Chondrocyte (in vitro differentiated cells): ENCODE measurements around the gene TFPI. TPM values are rescaled to one million over a fixed set of nuclear protein-coding genes. Genes with fewer than 3 reads are reported as not detected.
"Not testable (repeated sequence)": the region's sequence is repeated elsewhere in the genome, so short reads cannot be mapped to it uniquely, and the experiment has no call there.

Source experiments
- DNase-seq: peaks from one replicate; pipeline ENCODE4 v3.0.0; 2021; ENCODE audit warnings: mixed read lengths, low spot score
- H3K27ac Mint-ChIP-seq: one replicate; pipeline ENCODE4 v1.8.0; 2021; ENCODE audit warnings: mild to moderate bottlenecking, moderate library complexity, mixed read lengths; ENCODE audit not compliant: unreplicated experiment
- H3K27me3 Mint-ChIP-seq: 2 replicates; pipeline ENCODE4 v1.8.0; 2021; ENCODE audit warnings: low read depth, mixed read lengths
- H3K36me3 Mint-ChIP-seq: 2 replicates; pipeline ENCODE4 v1.8.0; 2021; ENCODE audit warnings: low read depth, mixed read lengths
- H3K4me1 Mint-ChIP-seq: 2 replicates; pipeline ENCODE4 v1.8.0; 2021; ENCODE audit warnings: low read depth, mild to moderate bottlenecking, mixed read lengths
- H3K4me3 Mint-ChIP-seq: one replicate; pipeline ENCODE4 v1.8.0; 2021; ENCODE audit warnings: mild to moderate bottlenecking, moderate library complexity, mixed read lengths; ENCODE audit not compliant: unreplicated experiment
- H3K9me3 Mint-ChIP-seq: 2 replicates; pipeline ENCODE4 v1.8.0; 2021; ENCODE audit warnings: low read depth, mixed read lengths
- CTCF ChIP-seq: fragments of 200-600 bp; sonication (generic); IDR thresholded peaks from 2 replicates; pipeline ENCODE4 v1.5.0; 2021; ENCODE audit warnings: antibody characterized with exemption, mild to moderate bottlenecking, moderate library complexity
- total RNA-seq: library from RNA; stranded (reverse); gene quantifications from 3 replicates; pipeline ENCODE4 v1.2.1, GENCODE V29; 2021

TFPI gene
- total RNA-seq, 1 donor from 2014 or later = 161 TPM

GRCh38 chr2:187543488-187543887, 10.7 kb downstream of the TFPI start:
- H3K4me1 Mint-ChIP-seq = peaks cover 86% of the 10 kb centered on the region
- no peak overlapping the region for H3K4me3 Mint-ChIP-seq
- H3K36me3 Mint-ChIP-seq = peaks cover 13% of the 10 kb centered on the region

GRCh38 chr2:187542123-187542522, 12.1 kb downstream of the TFPI start:
- H3K4me3 Mint-ChIP-seq = peak overlapping the region; percentile 23
- peaks cover 73% of the 10 kb centered on the region for H3K4me1 Mint-ChIP-seq
- TF ChIP-seq CTCF = no peak
- no peak for DNase-seq
- H3K27ac Mint-ChIP-seq = peak overlapping the region; percentile 88
- H3K27me3 Mint-ChIP-seq = no peaks in the 10 kb centered on the region
- H3K36me3 Mint-ChIP-seq = peaks cover 15% of the 10 kb centered on the region
- peaks cover 3% of the 10 kb centered on the region for H3K9me3 Mint-ChIP-seq

More at GRCh38 chr2:187543488-187543887, 10.7 kb downstream of the TFPI start:
- no peak for DNase-seq
- Mint-ChIP-seq H3K27me3 (no peaks in the 10 kb centered on the region), H3K27ac (peak overlapping the region; percentile 60), H3K9me3 (no peaks in the 10 kb centered on the region)
- no peak for TF ChIP-seq CTCF

GRCh38 chr2:187541086-187542085, 12.8 kb downstream of the TFPI start:
- Mint-ChIP-seq H3K4me3 (peak overlapping the region; percentile 23), H3K36me3 (peaks cover 21% of the 10 kb centered on the region), H3K4me1 (peaks cover 71% of the 10 kb centered on the region), H3K9me3 (peaks cover 7% of the 10 kb centered on the region), H3K27me3 (no peaks in the 10 kb centered on the region), H3K27ac (peak overlapping the region; percentile 88)
- no peak for DNase-seq
- peak; percentile 34 for TF ChIP-seq CTCF

GRCh38 chr2:187538222-187538621, 16.0 kb downstream of the TFPI start:
- peaks cover 43% of the 10 kb centered on the region for H3K36me3 Mint-ChIP-seq
- not testable (repeated sequence) for DNase-seq, H3K4me3 Mint-ChIP-seq, H3K27ac Mint-ChIP-seq, H3K27me3 Mint-ChIP-seq
- H3K4me1 Mint-ChIP-seq = peaks cover 53% of the 10 kb centered on the region
- H3K9me3 Mint-ChIP-seq = peaks cover 30% of the 10 kb centered on the region

- H3K27ac Mint-ChIP-seq, DNase-seq, H3K4me3 Mint-ChIP-seq, H3K27me3 Mint-ChIP-seq: not testable (repeated sequence)
- Mint-ChIP-seq H3K4me1 (peaks cover 34% of the 10 kb centered on the region), H3K36me3 (peaks cover 42% of the 10 kb centered on the region), H3K9me3 (peaks cover 31% of the 10 kb centered on the region)
These were observed 18.9 kb downstream of the TFPI start for GRCh38 chr2:187535381-187535780.

GRCh38 chr2:187532333-187533120, 21.7 kb downstream of the TFPI start:
- Mint-ChIP-seq H3K27ac (no peak overlapping the region), H3K4me1 (peaks cover 43% of the 10 kb centered on the region), H3K9me3 (peaks cover 34% of the 10 kb centered on the region), H3K36me3 (peaks cover 36% of the 10 kb centered on the region), H3K4me3 (no peak overlapping the region), H3K27me3 (no peaks in the 10 kb centered on the region)
- TF ChIP-seq CTCF = no peak
- DNase-seq = no peak
